ENCODE results near the gene AXL. TPM values are rescaled to one million over a fixed set of nuclear protein-coding genes. Genes with fewer than 3 reads are reported as not detected.

AXL gene
- total and polyA plus RNA-seq, 2 of the 13 experiments (the other 11 are each of a cell fraction or from before 2014, with no cell fraction given), result 0.71 to 5.9 TPM

GRCh38 chr19:41308450-41309179 is 89.6 kb downstream of the AXL start (continued):
- no peak for TF ChIP-seq BHLHE40 (IDR thresholded peaks at IDR 0.05; ENCODE audit: low read length)
- no peak for TF ChIP-seq ZBTB40 (IDR thresholded peaks at IDR 0.05)
- 0 out of 2 replicates have a peak, but pooled peaks have one; percentile 9 for TF ChIP-seq ZBTB40 (CRISPR knock-in tag; IDR thresholded peaks at IDR 0.05)
- TF ChIP-seq MTA3 (CRISPR knock-in tag; IDR thresholded peaks at IDR 0.05), result no peak
- no peak for TF ChIP-seq POLR2AphosphoS2 (IDR thresholded peaks at IDR 0.05; ENCODE audit: low read depth, low read length)
- no peak for TF ChIP-seq ZBTB38 (CRISPR knock-in tag; IDR thresholded peaks at IDR 0.05)
- TF ChIP-seq TERF1 (CRISPR knock-in tag; IDR thresholded peaks at IDR 0.05), result no peak
- no peak for TF ChIP-seq ZC3H4 (CRISPR knock-in tag; IDR thresholded peaks at IDR 0.05; ENCODE audit: borderline replicate concordance)
- TF ChIP-seq ARNTL (CRISPR knock-in tag; IDR thresholded peaks at IDR 0.05), result no peak
- no peak for TF ChIP-seq ZXDC (CRISPR knock-in tag; IDR thresholded peaks at IDR 0.05)
- no peak for TF ChIP-seq ARNT (IDR thresholded peaks at IDR 0.05)
- TF ChIP-seq ZBTB25 (CRISPR knock-in tag; IDR thresholded peaks at IDR 0.05), result no peak
- TF ChIP-seq SALL1 (CRISPR knock-in tag; IDR thresholded peaks at IDR 0.05), result peak; percentile 31; the same call in 1 of the 2 replicates

All from HepG2 (cell line).